NT2/D1 (cell line): Measurements from ENCODE around the gene TRAK1.

Source experiments
- YY1 ChIP-seq: IDR thresholded peaks from 2 replicates; pipeline ENCODE4 v1.6.1; 2011; ENCODE audit not compliant: insufficient read length, insufficient read depth
- ZNF274 ChIP-seq: IDR thresholded peaks from 2 replicates; pipeline ENCODE4 v1.6.1; 2011; ENCODE audit warnings: mild to moderate bottlenecking, low read depth, low read length

DNA sequence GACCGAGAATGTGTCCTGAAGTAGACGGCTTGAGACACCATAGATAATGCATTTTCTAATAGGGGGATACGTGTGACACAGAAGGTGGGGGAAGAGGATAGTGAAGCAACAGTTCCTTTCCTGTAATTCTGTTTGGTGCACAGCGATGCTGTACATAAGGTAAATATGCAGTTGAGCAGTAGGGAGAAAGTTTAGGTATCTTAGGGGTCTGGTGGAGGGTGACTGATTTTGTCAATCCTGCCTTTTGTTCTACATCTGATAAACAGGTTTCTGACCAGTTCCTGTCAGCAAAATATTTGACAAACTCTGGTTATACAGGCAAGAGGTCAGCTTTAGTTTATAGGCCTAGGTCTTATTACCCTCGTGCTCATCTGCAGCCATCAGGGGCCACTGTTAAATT lies 71.3 kb downstream of the TRAK1 start:
- TF ChIP-seq ZNF274, result no peak
- no peak for TF ChIP-seq YY1
